ENCODE data around the gene CANT1.

The CANT1 gene

GRCh38 chr17:78995761-78996451, 13.7 kb downstream of the CANT1 start:
- no peak for DNase-seq (ENCODE audit: low read depth)

- DNase-seq (ENCODE audit: low read depth): no peak
Observed at GRCh38 chr17:78995022-78995760, 14.4 kb downstream of the CANT1 start.

GRCh38 chr17:78993981-78994671, 15.4 kb downstream of the CANT1 start:
- DNase-seq (ENCODE audit: low read depth): no peak

GRCh38 chr17:78993241-78993956, 16.2 kb downstream of the CANT1 start:
- DNase-seq (ENCODE audit: low read depth): no peak

- DNase-seq (ENCODE audit: low read depth): no peak
Observed at GRCh38 chr17:78992542-78993212, 16.9 kb downstream of the CANT1 start.

GRCh38 chr17:78991906-78992532, 17.5 kb downstream of the CANT1 start:
- DNase-seq (ENCODE audit: low read depth): no peak

- DNase-seq (ENCODE audit: low read depth): no peak
Observed at GRCh38 chr17:78991017-78991738, 18.4 kb downstream of the CANT1 start.

GRCh38 chr17:78990349-78991016, 19.1 kb downstream of the CANT1 start:
- no peak for DNase-seq (ENCODE audit: low read depth)

GRCh38 chr17:78988152-78988551, 21.4 kb downstream of the CANT1 start:
- DNase-seq (ENCODE audit: low read depth): no peak

- DNase-seq (ENCODE audit: low read depth): no peak
Observed at GRCh38 chr17:78986649-78987328, 22.8 kb downstream of the CANT1 start.

- DNase-seq (ENCODE audit: low read depth): no peak
Observed at GRCh38 chr17:78986048-78986648, 23.4 kb downstream of the CANT1 start.

- DNase-seq (ENCODE audit: low read depth): no peak
Observed at GRCh38 chr17:78985395-78985794, 24.2 kb downstream of the CANT1 start.

GRCh38 chr17:78981010-78981888, 28.3 kb downstream of the CANT1 start:
- DNase-seq (ENCODE audit: low read depth): no peak

- no peak for DNase-seq (ENCODE audit: low read depth)
Observed at GRCh38 chr17:78980624-78980972, 29.0 kb downstream of the CANT1 start.

- peak; percentile 70 for DNase-seq (ENCODE audit: low read depth)
Observed at GRCh38 chr17:78979780-78980623, 29.6 kb downstream of the CANT1 start, which contains the start of gene LGALS3BP. Gene LGALS3BP (minus strand): TSS chr17:78979923. CDS start chr17:78977191, 2,732 bp downstream.

GRCh38 chr17:78977997-78978973, 31.3 kb downstream of the CANT1 start:
- DNase-seq (ENCODE audit: low read depth): no peak

Measured in HS-5 (cell line).